Measurements from ENCODE around the gene FGF1. TPM values are rescaled to one million over a fixed set of nuclear protein-coding genes. Genes with fewer than 3 reads are reported as not detected.

The FGF1 gene
- total and polyA plus RNA-seq, 11 donors: 8.7 to 74.7 (median 49.0) TPM

GRCh38 chr5:142644640-142645361 is 41.1 kb downstream of the FGF1 start:
- Histone ChIP-seq H3K27me3 (no peaks in the 10 kb centered on the region), H3K4me3 (no peak overlapping the region), H3K9me3 (no peaks in the 10 kb centered on the region), H3K27ac (peak overlapping the region in 7 of 12 donors; percentile 2 to 66 (median 44)), H3K36me3 (no peaks in the 10 kb centered on the region), H3K4me1 (peaks cover 0 to 49% (median 17%) of the 10 kb centered on the region in 12 donors)
- WGBS, 4 donors: 32 to 34% (median 33%) methylated on average over 10 of the region's 10 CpGs
- ATAC-seq: peak; percentile 67 to 88 (median 80)
- intact Hi-C loops (cut with DNase I): loop anchor here in 1 of 10 donors (5.0 kb wide), 1 partner anchor 32 kb away; no protein-coding TSS in a partner anchor
- TF ChIP-seq POLR2A (IDR thresholded peaks at IDR 0.05): no peak
- TF ChIP-seq CTCF (IDR thresholded peaks at IDR 0.05): no peak
- DNase-seq: peak in 1 of 5 donors; percentile 61

- TF ChIP-seq CTCF (IDR thresholded peaks at IDR 0.05) (no peak), POLR2A (IDR thresholded peaks at IDR 0.05) (no peak)
- H3K4me3 ChIP-seq: no peak overlapping the region
- intact Hi-C loops (cut with DNase I): no loop called here
- WGBS, 4 donors: 89 to 91% (median 89%) methylated on average over 5 of the region's 5 CpGs
- no peaks in the 10 kb centered on the region for H3K27me3 ChIP-seq
- H3K36me3 ChIP-seq: no peaks in the 10 kb centered on the region
- H3K4me1 ChIP-seq: peaks cover 0 to 49% (median 17%) of the 10 kb centered on the region in 12 donors
- ATAC-seq (no peak), DNase-seq (no peak)
- H3K27ac ChIP-seq: peak overlapping the region in 3 of 12 donors; percentile 26 to 54 (median 41)
- no peaks in the 10 kb centered on the region for H3K9me3 ChIP-seq
Measured at GRCh38 chr5:142644127-142644526, 41.8 kb downstream of the FGF1 start.

- H3K4me1 ChIP-seq: peaks cover 0 to 49% (median 17%) of the 10 kb centered on the region in 12 donors
- TF ChIP-seq POLR2A (IDR thresholded peaks at IDR 0.05) (no peak), CTCF (IDR thresholded peaks at IDR 0.05) (no peak)
- no peak for DNase-seq
- no peak for ATAC-seq
- H3K27me3 ChIP-seq: no peaks in the 10 kb centered on the region
- intact Hi-C loops (cut with DNase I): no loop called here
- H3K36me3 ChIP-seq: no peaks in the 10 kb centered on the region
- peak overlapping the region in 1 of 12 donors; percentile 41 for H3K27ac ChIP-seq
- H3K4me3 ChIP-seq: no peak overlapping the region
- H3K9me3 ChIP-seq: no peaks in the 10 kb centered on the region
- WGBS, 4 donors: 75 to 81% (median 77%) methylated on average over 5 of the region's 5 CpGs
Measured at GRCh38 chr5:142643634-142644033, 42.3 kb downstream of the FGF1 start.

GRCh38 chr5:142642427-142642826 is 43.5 kb downstream of the FGF1 start:
- H3K27me3 ChIP-seq: no peaks in the 10 kb centered on the region
- ATAC-seq (no peak), DNase-seq (no peak)
- intact Hi-C loops (cut with DNase I): no loop called here
- H3K4me1 ChIP-seq: peaks cover 0 to 56% (median 17%) of the 10 kb centered on the region in 12 donors
- WGBS, 4 donors: 76 to 96% (median 88%) methylated on average over 3 of the region's 3 CpGs
- TF ChIP-seq POLR2A (IDR thresholded peaks at IDR 0.05) (no peak), CTCF (IDR thresholded peaks at IDR 0.05) (no peak)
- no peaks in the 10 kb centered on the region for H3K9me3 ChIP-seq
- H3K36me3 ChIP-seq: no peaks in the 10 kb centered on the region
- no peak overlapping the region for H3K27ac ChIP-seq
- no peak overlapping the region for H3K4me3 ChIP-seq

Data from heart left ventricle (tissue), 16 donors.